Esophagus mucosa (tissue), 1 donor: ENCODE data around the gene SENP3. TPM values are rescaled to one million over a fixed set of nuclear protein-coding genes. Genes with fewer than 3 reads are reported as not detected.

ENCODE experiments used
- ATAC-seq: fragments of 200-7000 bp; cut with Tn5 transposase; one replicate; pipeline ENCODE4 v1.9.1; 2020
- total RNA-seq: library from RNA; stranded (reverse); gene quantifications from one replicate; pipeline ENCODE4 v1.2.4, GENCODE V29; 2023
- donor health status: DM: yes; HTN: yes; CAD: no.

SENP3 gene
- total RNA-seq, 1 donor from 2014 or later: 34.5 TPM

DNA sequence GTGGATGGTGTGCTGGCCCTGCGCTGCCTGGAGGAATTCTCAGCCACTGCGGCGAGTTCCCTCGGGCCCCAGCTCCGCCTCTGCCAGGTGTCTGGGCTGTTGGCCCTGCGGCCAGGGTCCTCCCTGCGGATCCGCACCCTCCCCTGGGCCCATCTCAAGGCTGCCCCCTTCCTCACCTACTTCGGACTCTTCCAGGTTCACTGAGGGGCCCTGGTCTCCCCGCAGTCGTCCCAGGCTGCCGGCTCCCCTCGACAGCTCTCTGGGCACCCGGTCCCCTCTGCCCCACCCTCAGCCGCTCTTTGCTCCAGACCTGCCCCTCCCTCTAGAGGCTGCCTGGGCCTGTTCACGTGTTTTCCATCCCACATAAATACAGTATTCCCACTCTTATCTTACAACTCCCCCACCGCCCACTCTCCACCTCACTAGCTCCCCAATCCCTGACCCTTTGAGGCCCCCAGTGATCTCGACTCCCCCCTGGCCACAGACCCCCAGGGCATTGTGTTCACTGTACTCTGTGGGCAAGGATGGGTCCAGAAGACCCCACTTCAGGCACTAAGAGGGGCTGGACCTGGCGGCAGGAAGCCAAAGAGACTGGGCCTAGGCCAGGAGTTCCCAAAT, 4.5 kb upstream of the SENP3 start:
- ATAC-seq: no peak

DNA sequence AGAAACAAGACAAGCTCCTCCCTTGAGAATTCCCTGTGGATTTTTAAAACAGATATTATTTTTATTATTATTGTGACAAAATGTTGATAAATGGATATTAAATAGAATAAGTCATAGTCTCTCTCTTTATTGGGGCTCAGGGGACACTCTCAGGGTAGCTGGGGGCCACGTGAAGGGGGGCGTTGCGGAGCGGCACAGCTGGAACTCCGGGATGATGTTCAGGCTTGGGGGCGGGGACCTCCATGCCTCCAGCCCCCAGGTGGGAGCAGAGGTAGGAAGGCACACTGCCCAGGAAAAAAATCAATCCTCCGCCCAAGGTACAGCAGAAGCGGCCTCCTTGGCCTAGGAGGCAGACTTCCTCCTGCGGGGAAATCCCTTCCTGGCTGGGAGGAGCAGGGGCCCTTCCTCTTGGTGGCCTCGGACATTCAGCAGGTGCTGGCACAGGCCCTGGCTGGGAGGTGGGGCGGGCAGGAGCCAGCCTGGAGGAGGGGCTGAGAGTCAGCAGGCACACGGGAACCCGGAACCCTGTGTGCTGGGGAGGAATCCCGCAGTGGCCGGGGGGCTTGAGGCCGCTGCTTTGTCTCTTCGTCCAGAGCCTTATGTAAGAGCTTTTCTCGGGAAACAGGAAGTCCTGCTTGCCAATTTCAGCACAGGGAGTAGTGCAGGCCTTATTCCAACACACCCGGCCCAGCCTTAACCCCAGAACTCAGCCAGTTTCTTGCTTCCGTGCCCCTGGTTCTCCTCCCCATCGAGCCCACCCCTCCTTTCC, 3.8 kb upstream of the SENP3 start:
- ATAC-seq: peak; percentile 65

DNA sequence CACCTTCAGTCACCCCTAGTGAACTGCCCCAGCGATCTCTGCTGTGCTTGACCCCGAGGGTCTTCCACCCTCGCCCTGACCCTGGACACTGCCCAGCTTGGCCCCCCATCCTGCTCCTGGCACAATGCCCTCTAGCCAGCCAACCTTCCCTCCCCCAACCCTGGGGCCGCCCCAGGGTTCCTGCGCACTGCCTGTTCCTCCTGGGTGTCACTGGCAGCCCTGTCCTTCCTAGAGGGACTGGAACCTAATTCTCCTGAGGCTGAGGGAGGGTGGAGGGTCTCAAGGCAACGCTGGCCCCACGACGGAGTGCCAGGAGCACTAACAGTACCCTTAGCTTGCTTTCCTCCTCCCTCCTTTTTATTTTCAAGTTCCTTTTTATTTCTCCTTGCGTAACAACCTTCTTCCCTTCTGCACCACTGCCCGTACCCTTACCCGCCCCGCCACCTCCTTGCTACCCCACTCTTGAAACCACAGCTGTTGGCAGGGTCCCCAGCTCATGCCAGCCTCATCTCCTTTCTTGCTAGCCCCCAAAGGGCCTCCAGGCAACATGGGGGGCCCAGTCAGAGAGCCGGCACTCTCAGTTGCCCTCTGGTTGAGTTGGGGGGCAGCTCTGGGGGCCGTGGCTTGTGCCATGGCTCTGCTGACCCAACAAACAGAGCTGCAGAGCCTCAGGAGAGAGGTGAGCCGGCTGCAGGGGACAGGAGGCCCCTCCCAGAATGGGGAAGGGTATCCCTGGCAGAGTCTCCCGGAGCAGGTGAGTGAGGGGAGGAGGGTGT, 3.0 kb upstream of the SENP3 start, which contains the start of gene TNFSF13:
TSS of gene TNFSF13 (plus strand) at position 207 of the 776 bp plus-strand sequence. CDS start at position 497, 290 bp downstream.
- ATAC-seq: peak; percentile 2

DNA sequence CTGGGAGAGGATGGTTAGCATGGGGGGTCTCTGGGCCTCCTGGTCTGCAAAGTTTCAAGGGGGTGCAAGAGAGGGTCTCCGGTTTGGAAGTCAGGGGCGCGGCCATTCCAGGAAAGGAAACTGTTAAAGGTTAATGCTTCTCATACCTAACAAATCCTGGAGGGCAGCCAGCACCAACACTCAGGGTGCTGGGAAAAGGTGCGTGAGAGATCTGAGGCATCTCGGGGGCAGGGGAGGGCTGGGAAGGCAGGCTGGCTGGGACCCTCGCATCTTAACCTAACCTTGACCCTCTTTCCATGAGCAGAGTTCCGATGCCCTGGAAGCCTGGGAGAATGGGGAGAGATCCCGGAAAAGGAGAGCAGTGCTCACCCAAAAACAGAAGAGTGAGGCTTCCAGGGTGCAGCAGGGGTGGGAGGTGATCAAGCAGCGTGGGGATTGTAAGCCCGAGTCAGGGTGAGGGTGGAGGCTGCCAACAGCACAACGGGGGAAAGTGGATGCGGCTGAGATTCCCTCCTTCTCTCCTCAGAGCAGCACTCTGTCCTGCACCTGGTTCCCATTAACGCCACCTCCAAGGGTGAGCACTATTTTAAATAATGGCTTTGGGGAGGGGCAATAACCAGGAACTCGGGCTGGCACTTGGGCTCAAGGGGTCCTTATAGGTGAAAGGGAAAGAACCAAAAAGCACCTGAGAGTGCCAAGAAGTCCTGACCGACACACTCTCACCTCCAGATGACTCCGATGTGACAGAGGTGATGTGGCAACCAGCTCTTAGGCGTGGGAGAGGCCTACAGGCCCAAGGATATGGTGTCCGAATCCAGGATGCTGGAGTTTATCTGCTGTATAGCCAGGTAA, 2.2 kb upstream of the SENP3 start:
- no peak for ATAC-seq

DNA sequence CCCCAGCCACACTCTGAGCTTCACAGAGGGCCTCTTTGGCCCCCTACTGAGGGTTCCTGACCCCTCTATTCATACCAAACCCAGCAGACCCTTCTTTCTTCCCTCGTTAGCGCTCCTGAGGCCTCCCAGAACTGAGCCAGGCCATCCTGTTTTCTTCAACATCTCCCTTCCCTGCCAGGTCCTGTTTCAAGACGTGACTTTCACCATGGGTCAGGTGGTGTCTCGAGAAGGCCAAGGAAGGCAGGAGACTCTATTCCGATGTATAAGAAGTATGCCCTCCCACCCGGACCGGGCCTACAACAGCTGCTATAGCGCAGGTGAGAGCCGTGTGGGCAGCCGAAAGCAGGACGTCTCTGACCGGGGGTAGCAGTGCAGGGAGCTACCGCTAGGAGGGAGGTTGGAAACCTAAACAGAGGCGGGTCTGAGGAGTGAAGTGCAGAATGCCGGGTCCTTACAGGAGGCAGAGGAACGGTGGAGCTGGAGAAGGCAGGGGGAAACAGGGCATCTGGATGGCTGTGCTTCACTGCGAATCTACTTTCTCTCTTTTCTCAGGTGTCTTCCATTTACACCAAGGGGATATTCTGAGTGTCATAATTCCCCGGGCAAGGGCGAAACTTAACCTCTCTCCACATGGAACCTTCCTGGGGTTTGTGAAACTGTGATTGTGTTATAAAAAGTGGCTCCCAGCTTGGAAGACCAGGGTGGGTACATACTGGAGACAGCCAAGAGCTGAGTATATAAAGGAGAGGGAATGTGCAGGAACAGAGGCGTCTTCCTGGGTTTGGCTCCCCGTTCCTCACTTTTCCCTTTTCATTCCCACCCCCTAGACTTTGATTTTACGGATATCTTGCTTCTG, 1.3 kb upstream of the SENP3 start:
- ATAC-seq: peak; percentile 43

DNA sequence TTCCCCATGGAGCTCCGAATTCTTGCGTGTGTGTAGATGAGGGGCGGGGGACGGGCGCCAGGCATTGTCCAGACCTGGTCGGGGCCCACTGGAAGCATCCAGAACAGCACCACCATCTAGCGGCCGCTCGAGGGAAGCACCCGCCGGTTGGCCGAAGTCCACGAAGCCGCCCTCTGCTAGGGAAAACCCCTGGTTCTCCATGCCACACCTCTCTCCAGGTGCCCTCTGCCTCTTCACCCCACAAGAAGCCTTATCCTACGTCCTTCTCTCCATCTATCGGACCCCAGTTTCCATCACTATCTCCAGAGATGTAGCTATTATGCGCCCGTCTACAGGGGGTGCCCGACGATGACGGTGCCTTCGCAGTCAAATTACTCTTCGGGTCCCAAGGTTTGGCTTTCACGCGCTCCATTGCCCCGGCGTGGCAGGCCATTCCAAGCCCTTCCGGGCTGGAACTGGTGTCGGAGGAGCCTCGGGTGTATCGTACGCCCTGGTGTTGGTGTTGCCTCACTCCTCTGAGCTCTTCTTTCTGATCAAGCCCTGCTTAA, 617 bp upstream of the SENP3 start:
- ATAC-seq: peak; percentile 80

DNA sequence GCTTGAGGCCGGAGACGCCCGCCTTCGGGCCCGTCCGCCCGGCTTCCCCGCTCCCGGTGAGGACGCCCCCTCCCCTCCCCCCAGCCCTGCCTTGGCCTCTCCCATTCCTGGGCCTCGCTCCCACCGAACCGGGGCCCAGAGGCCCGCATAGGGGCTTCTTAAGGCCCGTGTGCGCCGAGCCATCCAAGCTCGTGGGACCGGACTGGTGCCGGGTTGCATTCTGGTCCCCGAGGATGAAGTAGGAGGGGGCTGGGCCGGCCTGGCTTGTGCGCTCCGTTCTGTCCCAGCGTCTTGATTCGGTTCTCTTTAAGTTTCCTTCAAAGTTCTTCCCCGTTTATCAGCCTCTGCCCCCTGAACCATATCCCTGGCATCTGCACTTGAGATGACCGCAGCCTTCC, 488 bp downstream of the SENP3 start:
- ATAC-seq: no peak

DNA sequence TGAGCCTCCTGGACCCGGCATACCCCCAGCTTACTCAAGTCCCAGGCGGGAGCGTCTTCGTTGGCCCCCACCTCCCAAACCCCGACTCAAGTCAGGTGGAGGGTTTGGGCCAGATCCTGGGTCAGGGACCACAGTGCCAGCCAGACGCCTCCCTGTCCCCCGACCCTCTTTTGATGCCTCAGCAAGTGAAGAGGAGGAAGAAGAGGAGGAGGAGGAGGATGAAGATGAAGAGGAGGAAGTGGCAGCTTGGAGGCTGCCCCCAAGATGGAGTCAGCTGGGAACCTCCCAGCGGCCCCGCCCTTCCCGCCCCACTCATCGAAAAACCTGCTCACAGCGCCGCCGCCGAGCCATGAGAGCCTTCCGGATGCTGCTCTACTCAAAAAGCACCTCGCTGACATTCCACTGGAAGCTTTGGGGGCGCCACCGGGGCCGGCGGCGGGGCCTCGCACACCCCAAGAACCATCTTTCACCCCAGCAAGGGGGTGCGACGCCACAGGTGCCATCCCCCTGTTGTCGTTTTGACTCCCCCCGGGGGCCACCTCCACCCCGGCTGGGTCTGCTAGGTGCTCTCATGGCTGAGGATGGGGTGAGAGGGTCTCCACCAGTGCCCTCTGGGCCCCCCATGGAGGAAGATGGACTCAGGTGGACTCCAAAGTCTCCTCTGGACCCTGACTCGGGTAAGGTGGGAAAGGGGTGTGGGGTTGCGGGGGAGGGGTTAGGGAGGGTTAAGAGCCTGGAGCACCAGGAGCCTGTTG, 1.6 kb downstream of the SENP3 start:
- ATAC-seq: no peak

DNA sequence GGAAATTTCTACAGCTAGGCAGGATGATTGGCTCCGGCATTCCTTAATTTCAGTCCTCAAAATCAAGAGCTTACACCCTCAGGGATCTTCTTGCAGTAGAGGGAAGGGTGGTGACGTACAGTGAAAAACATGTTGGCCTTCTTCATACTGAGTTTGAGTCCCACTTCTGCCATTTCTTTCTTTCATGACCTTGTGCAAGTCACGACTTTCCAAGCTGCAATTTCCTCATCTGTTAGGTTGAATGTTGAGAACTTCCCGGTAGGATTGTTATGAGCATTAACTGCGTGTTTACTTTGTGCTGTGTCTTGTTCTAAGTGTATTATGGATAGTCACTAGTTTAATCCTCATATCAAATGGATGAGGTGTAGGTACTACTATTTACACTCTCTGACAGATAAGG, 7.9 kb downstream of the SENP3 start:
- no peak for ATAC-seq

DNA sequence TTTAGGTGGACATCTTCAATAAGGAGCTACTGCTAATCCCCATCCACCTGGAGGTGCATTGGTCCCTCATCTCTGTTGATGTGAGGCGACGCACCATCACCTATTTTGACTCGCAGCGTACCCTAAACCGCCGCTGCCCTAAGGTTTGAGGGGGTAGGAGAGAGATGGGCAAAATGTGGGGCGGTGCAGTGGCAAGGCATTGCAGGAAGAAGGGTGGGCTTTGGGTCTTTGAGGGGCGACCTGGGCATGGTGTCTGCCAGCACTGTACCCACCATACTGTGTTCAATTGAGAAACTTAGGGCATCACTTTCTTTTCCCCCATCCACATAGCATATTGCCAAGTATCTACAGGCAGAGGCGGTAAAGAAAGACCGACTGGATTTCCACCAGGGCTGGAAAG, 8.6 kb downstream of the SENP3 start:
- no peak for ATAC-seq

DNA sequence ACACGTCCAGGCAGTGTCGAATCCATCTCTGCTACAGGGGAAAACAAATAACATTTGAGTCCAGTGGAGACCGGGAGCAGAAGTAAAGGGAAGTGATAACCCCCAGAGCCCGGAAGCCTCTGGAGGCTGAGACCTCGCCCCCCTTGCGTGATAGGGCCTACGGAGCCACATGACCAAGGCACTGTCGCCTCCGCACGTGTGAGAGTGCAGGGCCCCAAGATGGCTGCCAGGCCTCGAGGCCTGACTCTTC, 10.5 kb downstream of the SENP3 start:
- ATAC-seq: no peak

DNA sequence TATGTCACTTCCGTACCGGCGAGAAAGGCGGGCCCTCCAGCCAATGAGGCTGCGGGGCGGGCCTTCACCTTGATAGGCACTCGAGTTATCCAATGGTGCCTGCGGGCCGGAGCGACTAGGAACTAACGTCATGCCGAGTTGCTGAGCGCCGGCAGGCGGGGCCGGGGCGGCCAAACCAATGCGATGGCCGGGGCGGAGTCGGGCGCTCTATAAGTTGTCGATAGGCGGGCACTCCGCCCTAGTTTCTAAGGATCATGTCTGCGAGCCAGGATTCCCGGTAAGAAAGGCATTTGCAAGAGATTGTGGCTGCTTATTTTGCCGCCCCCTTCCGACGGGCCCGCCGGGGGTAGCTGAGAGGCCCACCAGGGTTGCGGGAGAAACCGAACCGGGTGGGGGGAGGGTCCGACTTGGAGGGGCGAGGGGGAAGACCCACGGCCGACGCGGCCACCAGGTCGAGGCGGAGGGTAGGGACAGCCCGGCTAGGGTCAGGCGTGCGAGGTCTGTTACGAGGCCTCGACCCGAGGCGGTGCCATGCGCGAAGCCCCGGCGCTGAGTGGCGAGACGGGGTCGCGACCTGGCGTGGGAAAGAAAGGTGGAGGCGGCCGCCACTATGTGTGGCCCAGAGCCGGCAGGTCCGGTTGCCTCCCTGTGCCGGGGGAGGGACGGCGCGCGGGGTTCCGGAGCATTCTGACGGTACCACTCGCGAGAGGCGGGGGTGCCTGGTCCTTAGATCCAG, 11.0 kb downstream of the SENP3 start:
- peak; percentile 91 for ATAC-seq

DNA sequence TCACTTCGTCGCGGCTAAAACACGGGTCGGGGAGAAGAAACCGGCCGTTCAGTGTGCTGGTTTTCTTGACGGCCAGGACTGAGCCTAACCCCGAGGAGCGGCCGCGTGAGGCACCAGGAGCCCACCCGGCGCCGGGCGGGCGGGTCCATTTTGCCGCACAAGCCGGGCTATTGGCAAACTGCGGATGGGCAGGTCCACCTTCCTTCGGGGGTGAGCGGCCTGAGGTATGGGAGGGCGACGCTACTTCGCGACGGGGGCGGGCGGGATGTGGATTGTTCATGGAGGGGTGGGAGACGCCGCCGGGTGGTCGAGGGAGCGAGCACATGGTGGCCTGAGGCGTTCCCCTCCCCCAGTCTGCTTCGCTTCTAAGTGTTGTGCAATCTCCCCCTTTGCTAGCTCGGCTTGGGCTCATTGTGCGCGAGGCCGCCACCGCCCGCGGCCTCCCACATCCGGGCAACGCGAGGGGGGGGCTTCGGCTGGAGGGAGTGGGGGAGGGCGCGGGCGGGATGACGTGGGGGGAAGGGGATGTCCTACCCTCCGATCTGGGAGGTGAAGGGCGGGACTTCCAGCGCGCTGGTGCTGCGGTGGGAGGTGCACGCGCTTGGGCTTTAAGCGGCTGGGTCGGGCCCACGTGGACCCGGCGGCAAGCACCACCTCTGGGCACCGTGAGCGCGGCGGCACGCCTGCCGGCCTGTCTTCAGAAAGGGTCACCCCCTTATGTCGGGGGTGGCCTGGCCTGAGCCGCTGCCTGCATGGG, 11.8 kb downstream of the SENP3 start:
- peak; percentile 65 for ATAC-seq

DNA sequence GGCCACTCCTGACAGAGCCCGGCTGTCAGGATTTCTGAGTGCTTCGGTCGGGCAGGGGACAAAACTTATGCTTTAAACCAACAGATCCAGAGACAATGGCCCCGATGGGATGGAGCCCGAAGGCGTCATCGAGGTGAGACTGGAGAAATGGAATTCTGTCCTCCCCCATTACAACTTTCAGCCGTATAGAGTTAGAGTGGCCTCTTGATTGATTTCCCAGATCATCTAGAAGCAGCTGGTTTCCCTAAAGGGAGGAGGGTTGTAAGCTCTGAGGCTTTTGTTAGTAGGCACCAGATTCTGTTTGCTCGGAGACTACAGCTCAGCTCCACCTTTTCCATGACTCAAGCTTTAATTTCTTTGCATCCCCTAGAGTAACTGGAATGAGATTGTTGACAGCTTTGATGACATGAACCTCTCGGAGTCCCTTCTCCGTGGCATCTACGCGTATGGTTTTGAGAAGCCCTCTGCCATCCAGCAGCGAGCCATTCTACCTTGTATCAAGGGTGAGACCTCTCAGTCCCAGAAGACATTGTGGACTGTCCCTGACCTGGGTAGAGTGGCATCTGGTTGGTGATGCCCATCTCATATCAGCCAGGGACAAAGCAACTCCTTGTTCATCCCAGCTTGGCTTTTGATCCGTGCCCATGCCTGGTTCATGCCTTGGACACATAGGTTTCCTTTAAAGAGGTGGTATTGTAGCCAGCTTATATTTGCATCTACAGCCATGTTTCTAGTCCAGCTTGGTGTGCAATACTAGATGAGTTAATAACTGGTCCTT, 12.6 kb downstream of the SENP3 start:
- ATAC-seq: no peak

DNA sequence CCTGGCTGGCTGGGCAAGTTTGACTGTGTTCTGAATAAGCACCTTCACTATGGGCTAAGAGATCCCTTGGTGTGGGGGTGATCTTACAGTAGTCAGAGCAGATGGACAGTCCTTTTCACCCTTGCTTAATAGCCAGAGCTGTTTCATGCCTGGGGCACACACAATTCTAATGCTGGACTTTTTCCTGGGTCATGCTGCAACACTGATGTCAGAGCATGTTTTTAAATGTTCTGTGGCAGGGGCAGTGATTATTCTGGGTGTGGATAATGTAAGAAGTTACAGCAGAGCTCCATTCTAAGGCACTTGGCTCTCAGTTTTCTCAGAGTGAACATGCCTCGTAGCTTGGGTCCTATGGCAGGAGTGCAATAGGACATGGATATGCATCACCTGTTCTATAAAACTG, 13.8 kb downstream of the SENP3 start:
- no peak for ATAC-seq

DNA sequence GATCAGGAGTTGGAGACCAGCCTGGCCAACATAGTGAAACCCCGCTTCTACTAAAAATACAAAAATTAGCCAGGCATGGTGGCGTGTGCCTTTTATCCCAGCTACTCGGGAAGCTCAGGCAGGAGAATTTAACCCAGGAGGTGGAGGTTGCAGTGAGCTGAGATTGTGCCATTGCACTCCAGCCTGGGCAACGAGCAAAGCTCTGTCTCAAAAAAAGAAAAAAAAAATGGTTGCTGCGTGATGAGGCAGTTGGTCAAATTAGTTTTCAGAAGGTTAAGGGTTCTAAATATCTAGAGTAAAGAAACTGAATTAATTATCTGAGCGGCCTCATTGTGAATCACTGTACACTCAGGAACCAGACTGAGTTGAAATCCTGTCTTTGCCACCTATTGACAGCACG, 14.2 kb downstream of the SENP3 start:
- no peak for ATAC-seq

DNA sequence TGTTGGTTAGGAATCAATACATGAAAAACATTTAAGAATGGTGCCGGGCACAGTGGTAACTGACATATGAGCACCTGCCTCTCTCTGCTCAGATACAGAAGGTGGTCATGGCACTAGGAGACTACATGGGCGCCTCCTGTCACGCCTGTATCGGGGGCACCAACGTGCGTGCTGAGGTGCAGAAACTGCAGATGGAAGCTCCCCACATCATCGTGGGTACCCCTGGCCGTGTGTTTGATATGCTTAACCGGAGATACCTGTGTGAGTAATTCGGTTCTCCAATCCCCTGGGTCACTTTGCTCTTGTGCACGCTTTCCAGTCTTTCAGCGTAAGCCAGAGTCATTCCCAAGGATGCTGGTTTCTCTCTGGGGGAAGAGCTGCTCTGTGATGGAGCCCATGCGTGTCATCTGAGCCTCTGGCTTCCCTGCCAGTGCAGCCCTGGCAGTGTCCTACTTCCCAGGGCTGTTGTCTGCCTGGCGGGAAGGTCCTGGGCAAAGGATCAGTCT, 14.8 kb downstream of the SENP3 start:
- no peak for ATAC-seq
